Measurements from ENCODE around the gene MPP7.

Gene MPP7

DNA sequence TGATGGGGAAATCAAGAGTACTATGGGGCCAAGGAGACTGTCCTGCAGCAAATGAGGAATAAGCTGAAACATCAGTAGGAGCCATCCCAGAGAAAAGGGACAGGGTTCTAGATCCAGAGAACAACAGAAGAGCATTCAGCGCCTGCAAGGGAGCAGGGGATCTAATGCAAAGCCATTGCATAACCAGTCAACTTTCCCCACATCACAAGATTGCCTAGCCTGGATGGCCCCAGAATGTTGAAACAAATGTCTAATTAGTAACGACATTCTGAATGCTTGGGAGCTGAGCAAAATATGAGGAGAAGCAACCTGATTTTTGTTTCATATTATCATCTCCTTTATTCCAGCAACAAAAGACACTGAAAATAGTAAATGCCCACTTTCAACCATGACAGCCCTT lies 2.7 kb upstream of the MPP7 start:
- DNase-seq (ENCODE audit: low spot score): no peak

- DNase-seq (ENCODE audit: low spot score): no peak
Observed at GRCh38 chr10:28304032-28304571, 1.2 kb upstream of the MPP7 start.

- no peak for DNase-seq (ENCODE audit: low spot score)
Observed at GRCh38 chr10:28302012-28302637, 739 bp downstream of the MPP7 start.

DNA sequence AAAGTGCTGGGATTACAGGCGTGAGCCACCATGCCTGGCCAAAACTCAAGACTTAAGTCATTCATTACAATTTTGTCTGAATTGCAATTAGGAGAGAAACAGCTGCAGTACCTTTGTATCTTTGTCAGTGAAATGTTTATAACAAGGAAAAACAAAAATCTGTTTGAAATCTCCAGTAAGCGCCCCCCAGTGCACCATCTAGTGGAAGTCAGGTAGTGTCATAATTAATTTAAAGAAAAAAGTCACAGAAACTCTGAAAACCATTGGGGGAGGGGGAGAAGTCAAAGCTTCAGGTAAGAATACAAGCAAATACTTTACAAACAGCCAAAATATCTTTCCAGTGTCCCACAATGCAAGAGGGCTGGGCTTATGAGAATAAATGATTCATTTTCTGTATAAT lies 2.8 kb downstream of the MPP7 start:
- DNase-seq (ENCODE audit: low spot score): peak; percentile 20

- DNase-seq (ENCODE audit: low spot score): no peak
Observed at GRCh38 chr10:28298951-28299350, 3.9 kb downstream of the MPP7 start.

DNA sequence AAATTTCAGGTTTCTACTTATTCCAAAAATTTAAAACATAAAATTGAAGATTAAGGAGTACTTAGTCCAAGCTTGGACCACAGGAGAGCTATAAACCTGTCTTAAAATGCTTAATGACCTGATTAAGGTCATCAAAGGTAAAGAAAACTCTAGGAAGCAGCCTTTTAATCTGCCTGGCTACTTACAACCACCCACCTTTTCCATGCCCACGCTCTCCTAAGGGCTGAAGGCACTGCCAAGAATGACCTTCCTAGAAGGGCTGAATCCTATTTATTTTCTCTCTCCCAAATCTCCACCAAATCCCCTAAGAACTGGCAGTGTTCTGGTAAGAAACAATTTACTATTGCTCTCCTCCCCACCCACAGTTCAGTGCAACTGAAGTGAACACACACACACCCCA lies 6.8 kb downstream of the MPP7 start:
- DNase-seq (ENCODE audit: low spot score): no peak

DNA sequence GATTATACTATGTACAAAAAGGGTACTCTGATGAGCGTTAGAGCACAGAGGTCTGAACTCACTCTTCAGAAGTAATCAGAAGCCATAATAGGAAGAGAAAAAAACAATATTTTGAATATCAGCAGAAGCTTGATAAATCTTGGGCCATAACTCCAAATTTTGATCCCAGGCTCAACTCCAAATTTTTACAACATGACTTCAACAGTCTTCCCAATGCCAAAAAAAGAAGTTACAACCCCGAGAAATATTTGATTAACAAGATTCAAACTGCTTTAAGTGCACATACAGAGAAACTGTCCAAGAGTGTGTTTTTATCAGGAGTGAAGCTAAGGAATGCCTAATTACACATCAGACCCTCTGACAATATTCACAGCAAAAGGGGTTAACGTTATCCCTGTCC lies 7.5 kb downstream of the MPP7 start:
- DNase-seq (ENCODE audit: low spot score): no peak

- no peak for DNase-seq (ENCODE audit: low spot score)
Observed at GRCh38 chr10:28294809-28295208, 8.1 kb downstream of the MPP7 start.

DNA sequence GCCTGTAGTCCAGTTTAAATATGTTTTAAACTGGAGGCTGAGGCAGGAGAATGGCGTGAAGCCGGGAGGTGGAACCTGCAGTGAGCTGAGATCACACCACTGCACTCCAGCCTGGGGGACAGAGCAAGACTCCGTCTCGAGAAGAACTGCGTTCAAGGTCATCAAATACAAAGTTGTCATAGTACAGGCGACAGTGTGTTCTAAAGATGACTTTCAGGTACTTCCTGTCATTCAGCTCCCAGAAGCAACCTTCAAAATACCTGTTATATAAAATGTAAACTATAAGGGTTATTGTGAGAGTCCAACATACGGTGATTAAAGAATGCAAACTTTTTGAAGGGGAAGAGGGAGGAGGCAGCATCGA lies 8.7 kb downstream of the MPP7 start:
- DNase-seq (ENCODE audit: low spot score): no peak

GRCh38 chr10:28293236-28294168 lies 9.4 kb downstream of the MPP7 start:
- no peak for DNase-seq (ENCODE audit: low spot score)

- no peak for DNase-seq (ENCODE audit: low spot score)
Observed at GRCh38 chr10:28291881-28292297, 11.0 kb downstream of the MPP7 start.

- no peak for DNase-seq (ENCODE audit: low spot score)
Observed at GRCh38 chr10:28285816-28286215, 17.0 kb downstream of the MPP7 start.

- DNase-seq (ENCODE audit: low spot score): no peak
Observed at GRCh38 chr10:28284126-28284525, 18.7 kb downstream of the MPP7 start.

DNA sequence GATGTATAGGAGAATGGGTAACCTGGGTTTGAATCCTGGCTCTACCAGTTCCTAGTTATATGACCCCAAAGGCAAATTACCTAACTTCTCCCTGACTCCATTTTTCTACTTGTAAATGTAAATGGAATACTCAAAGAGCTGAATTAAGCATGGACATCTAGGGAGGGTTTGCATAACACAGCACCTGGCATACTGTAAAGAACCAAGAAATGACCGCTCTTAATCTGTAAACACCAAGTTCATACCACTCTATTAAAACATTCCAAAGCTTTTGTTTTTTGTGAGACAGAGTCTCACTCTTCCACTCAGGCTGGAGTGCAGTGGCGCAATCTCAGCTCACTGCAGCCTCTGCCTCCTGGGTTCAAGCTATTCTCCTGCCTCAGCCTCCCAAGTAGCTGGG lies 19.6 kb downstream of the MPP7 start:
- no peak for DNase-seq (ENCODE audit: low spot score)

GRCh38 chr10:28282336-28282735 lies 20.5 kb downstream of the MPP7 start:
- no peak for DNase-seq (ENCODE audit: low spot score)

GRCh38 chr10:28281726-28282315 lies 21.0 kb downstream of the MPP7 start:
- DNase-seq (ENCODE audit: low spot score): no peak

GRCh38 chr10:28280652-28281051 lies 22.2 kb downstream of the MPP7 start:
- no peak for DNase-seq (ENCODE audit: low spot score)

DNA sequence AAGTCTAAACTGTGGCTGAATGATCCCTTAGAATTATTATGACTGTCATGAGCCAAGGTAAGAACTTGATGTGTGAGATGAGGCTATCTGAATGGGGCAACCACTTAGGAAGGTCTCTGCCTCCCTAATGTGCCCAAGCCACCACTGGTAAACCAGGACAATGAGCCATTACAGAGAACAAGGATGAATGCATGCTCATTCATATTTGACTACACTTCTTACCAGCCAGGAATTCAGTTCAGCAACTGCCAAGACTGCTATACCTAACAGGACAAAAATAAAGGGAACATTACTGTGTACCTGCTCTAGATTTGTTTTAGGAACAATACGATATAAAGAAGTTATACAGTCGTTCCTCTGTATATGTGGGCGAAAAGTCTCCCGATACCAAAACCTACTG lies 23.0 kb downstream of the MPP7 start:
- DNase-seq (ENCODE audit: low spot score): no peak

GRCh38 chr10:28278842-28279241 lies 24.0 kb downstream of the MPP7 start:
- DNase-seq (ENCODE audit: low spot score): no peak

DNA sequence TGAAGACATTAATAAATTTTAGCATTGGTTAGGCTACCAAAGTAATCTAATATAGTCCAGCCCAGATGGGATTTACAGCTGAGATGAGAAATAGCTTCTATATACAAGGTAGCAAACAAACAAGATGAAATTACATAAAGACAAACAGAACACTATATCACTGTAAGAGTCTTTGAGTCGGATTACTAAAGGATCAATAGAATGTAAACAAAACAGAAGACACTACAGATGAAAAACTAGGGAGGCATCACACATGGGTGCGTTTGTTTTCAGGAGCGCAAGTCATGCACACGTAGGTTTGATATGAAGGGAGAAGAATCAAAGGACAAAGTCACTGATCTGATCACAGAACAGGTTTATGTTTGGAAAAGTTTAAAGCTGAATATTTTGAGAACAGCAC lies 26.5 kb downstream of the MPP7 start:
- DNase-seq (ENCODE audit: low spot score): no peak

DNA sequence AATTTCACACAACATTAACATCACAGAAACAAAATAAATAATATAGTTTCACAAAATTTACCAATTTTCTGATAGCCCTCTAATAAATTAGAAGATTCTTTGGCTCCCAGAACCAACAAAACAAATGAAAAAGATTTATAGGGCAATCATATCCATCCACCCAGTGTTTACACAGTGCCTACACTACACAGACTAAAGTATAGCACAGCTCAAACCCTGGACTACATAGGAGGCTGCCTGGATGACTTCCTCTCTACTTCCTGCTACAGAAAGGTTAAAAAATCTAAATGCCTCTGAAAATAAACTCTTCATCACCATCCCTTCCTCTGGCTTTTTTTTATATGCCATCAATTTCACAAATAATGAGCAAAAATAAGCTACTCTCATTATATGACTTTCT lies 28.4 kb downstream of the MPP7 start:
- no peak for DNase-seq (ENCODE audit: low spot score)

- DNase-seq (ENCODE audit: low spot score): no peak
Observed at GRCh38 chr10:28273343-28273742, 29.5 kb downstream of the MPP7 start.

GRCh38 chr10:28269842-28270456 lies 32.9 kb downstream of the MPP7 start:
- no peak for DNase-seq (ENCODE audit: low spot score)

All from CD4-positive, alpha-beta T cell treated with Interleukin-6 at 100 ng/mL for 8 hours (primary cell).